Renal cortex interstitium (tissue), 11 donors: ENCODE data around the gene ZNF853. TPM values are rescaled to one million over a fixed set of nuclear protein-coding genes. Genes with fewer than 3 reads are reported as not detected.
"Not testable (repeated sequence)": the region's sequence is repeated elsewhere in the genome, so short reads cannot be mapped to it uniquely, and the experiment has no call there.

Experiments
- DNase-seq, 11 donors: peaks; one replicate each; pipeline ENCODE4 v3.0.0-alpha.2; 2013; ENCODE audit warnings: low read depth in 9 of 11, low spot score in 4 of 11; ENCODE audit errors: extremely low read depth in 1 of 11
- polyA plus RNA-seq, 3 donors: library from polyadenylated mRNA; unstranded; fragments of 120-200 nt; gene quantifications; one replicate each; pipeline ENCODE4 v1.2.1, GENCODE V29; 2013; ENCODE audit not compliant: insufficient read length in 3 of 3

ZNF853 gene
- polyA plus RNA-seq, 3 donors = 13.3 to 18.8 (median 14.5) TPM

DNA sequence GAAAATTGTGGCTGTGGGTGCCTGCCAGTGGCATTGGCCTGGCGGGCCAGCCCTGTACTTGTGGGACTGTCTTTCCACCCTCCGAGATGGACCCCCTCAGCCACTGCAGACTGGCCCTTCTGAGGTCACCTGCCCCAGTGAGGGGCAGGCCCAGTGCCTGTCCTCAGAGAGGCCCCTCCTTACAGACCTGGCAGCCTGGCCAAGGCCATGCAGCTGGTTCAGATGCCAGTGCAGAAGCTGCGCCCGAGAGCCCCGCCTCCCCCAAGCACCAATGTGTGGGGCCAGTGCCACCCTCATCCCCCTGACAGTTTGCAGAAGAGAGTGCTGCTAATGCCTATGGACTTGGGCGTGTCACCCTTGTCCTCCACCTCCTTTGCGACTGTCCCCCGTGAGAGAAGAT is 31.7 kb downstream of the ZNF853 start:
- DNase-seq = no peak

GRCh38 chr7:6647541-6647940 is 32.1 kb downstream of the ZNF853 start:
- no peak for DNase-seq

DNA sequence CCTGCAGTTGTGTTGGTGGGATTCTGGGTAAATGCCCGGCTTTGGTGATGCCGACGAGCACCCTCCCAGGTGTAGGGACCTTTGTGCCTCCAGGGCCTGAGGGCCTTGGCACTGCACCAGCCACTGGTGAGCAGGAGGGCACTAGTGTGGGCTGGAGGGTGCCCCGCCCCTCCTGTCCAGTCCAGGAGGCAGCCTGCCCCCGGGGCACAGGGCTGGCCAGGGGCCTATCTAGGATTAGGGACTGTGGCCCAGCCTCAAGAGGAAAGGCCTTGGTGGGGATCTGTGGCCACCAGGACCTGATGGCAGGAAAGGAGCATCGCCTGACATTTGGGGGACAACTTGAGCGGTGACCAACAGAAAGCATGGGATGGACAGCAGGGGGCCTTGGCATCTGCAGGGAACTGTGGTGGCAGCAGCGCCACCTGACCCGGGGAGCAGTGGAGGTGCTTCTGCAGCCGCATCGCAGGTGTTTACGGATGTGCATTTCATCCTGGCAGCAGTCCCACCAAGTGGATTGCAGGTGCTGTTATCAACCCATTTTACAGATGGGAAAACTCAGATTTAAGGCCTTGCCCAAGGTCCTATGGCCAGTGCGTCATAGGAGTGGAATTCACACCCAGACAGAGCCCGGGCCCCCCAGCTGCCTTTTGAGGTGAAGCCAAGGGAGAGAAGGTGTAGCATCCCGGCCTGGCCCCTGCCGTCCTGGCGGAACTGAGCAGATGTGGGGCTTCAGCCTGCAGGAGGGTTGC is 32.8 kb downstream of the ZNF853 start:
- no peak for DNase-seq

GRCh38 chr7:6648815-6649104 is 33.4 kb downstream of the ZNF853 start:
- no peak for DNase-seq

DNA sequence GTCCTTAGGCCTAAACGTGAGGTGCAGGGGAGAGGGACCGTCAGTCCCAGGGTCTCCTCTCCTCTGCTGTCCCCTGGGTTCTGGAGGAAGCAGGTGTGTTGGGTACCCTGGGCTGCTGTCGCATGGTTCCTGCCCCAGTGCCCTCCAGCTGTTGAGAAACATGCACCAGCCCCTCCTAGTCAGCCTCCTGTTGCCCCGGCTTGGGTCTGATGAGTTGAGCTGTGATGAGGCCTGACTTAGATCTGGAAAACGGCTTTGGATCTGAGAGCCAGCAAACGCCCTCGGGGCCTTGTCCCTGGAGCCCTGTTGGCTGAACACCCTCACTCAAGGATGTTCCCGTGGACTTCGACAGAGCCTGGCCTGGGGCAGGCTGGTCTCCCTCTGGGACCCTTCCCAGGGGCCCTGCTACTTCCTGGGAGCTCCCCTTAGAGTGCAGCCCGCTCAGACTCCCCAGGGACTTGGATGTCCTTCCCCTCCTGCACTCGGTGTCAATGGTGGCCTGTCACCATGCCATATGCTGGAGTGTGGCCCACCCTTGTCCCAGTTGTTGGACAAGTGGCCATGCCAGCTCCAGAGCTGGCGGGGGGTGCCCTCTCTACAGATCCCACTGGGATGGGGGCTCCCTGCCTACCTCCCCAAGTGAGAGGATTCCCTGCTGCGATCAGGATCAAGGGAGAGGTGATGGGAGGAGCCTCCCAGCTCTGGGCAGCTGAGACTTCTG is 34.0 kb downstream of the ZNF853 start:
- DNase-seq = no peak

GRCh38 chr7:6650086-6650485 is 34.7 kb downstream of the ZNF853 start:
- no peak for DNase-seq

GRCh38 chr7:6650521-6651011 is 35.2 kb downstream of the ZNF853 start:
- DNase-seq = no peak

GRCh38 chr7:6651851-6652445 is 36.5 kb downstream of the ZNF853 start:
- no peak for DNase-seq

DNA sequence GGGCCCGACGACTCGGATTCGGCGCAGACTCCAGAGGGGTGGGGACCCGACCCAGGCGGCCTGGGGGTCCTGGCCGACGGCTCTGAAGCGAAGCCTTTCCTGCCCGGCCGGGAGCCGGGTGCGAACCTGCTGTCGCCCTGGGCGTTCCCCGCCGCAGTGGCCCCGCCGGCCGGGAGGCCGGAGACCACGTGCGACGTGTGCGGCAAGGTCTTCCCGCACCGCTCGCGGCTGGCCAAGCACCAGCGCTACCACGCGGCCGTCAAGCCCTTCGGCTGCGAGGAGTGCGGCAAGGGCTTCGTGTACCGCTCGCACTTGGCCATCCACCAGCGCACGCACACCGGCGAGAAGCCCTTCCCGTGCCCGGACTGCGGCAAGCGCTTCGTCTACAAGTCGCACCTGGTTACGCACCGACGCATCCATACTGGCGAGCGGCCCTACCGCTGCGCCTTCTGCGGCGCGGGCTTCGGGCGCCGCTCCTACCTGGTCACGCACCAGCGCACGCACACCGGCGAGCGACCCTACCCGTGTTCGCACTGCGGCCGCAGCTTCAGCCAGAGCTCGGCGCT is 37.1 kb downstream of the ZNF853 start:
- no peak for DNase-seq

DNA sequence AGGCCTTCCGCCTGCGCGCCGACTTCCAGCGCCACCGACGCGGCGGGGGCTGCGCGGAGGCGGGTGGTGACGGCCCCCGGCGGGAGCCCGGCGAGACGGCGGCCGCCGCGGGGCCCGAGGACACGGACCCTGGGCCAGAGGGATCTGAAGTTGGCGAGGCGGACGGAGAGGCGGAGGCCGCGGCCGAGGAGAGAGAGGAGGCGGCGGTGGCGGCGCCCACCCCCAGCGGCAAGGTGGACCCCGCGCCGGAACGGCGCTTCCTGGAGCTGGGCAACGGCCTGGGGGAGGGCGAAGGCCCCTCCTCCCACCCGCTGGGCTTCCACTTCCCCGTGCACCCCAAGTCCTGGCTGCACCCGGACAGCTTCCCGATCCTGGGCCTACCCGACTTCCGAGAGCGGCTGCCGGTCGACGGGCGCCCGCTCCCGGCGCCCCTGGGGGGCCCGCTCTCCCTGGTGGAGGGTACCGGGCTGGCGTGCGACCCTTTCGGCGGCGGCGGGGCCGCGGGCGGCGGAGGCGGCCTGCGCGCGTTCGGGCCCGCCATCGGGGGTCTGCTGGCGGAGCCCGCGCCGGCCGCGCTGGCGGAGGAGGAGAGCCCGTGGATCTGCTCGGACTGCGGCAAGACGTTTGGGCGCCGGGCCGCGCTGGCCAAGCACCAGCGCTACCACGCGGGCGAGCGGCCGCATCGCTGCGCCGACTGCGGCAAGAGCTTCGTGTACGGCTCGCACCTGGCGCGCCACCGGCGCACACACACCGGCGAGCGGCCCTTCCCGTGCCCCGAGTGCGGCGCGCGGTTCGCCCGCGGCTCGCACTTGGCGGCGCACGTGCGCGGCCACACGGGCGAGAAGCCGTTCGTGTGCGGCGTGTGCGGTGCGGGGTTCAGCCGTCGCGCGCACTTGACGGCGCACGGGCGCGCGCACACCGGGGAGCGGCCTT is 37.9 kb downstream of the ZNF853 start:
- no peak for DNase-seq

- DNase-seq = no peak
Measured at GRCh38 chr7:6654113-6654841, 38.9 kb downstream of the ZNF853 start.

GRCh38 chr7:6654842-6655610 is 39.6 kb downstream of the ZNF853 start:
- DNase-seq = no peak

DNA sequence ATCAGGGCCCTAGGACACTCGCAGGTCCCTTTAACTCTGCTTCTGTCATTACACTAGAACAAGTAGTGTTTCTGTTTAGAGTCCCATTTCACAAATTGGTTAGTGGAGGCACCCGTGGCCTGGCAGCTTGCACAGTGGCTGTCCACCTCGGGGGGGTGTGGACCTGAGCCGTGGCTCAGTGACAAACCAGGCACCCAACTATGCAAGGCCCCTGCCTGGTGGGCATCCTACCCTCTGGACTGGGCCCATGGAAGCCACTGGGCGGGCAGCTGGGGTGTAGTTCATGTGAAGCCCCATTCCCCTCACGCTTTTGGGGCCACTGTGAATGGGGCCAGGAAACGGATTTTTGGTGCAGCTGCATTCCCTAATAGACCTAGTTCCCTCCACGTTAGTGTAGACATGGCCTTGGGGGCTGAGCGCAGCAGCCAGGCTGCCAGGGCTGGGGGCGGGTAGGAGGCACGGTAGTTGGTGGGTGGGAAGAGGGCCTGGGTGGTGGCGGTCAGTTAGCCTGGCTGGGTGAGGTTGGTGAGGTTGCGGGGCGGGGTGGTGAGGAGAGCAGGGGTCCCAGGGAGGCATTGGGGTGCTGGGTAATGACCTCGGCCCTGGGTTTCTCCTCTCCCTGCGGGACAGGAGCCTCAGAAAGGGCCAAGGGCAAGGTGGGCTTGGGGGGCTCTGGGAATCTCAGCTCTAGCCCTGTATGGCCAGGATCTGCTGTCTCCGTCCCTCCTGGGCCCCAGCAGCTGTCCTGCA is 40.4 kb downstream of the ZNF853 start:
- no peak for DNase-seq

DNA sequence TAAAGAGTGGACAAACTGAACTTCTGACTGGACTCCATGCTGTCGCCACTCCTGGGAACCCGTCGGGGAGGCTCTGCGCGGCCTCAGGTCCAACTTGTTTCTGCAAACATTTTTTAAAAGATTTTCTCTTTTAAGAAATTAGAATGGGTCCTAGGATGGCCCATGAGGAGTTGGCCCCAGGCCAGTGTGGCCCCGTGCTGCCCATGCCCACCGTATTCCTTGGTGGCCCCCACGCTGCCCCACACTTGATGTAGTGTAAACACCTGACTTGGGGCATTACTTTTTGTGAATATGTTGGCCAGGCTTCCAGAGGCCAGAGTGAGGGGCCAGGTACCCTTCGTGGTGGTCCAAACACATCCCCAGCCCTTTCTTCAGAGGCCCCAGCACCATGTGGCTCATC is 41.0 kb downstream of the ZNF853 start:
- DNase-seq = no peak

DNA sequence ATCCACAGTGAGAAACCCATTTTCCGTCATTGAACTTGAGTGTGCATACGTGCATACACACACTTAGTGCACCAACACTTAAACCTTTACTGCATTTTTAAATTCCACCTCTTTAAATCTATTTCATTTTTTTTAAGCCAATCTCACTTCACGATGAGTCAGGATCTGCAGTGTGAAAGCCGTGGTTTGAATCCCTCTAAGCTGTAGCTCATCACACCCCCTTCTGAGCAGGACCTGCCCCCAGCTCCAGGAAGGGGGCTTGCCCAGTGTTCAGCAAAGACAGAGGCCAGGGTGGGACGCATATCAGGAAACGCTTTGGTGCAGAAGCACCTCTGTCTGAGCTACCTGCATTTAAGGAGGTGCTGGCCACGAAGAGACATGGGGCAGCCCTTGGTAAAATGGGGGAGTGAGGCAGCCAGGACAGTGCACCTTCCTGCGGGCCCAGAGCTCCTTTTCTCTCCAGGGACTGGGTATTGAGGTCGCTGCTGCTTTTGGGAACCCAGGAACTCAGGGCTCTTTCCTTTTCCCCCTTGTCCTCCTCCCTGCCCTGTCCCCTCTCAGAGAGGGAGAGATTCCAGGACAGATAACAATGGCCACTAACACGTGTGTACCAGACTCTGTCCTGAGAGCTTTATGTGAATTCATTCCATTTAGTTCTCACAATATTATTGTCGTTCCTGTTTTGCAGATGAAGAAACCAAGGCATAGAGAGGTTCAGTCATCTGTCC is 43.4 kb downstream of the ZNF853 start:
- no peak for DNase-seq

- not testable (repeated sequence) for DNase-seq
Measured at GRCh38 chr7:6670851-6671250, 55.4 kb downstream of the ZNF853 start.
